Iris pigment epithelial cell (primary cell): ENCODE data around the gene LCMT1.
A peak's percentile ranks its signal among the peaks of the same experiment; 100 is the strongest.
"Not testable (repeated sequence)": the region's sequence is repeated elsewhere in the genome, so short reads cannot be mapped to it uniquely, and the experiment has no call there.

ENCODE experiments used
- DNase-seq: peaks from one replicate; pipeline ENCODE4 v3.0.0-alpha.2; 2011; ENCODE audit warnings: low read depth

The LCMT1 gene

DNA sequence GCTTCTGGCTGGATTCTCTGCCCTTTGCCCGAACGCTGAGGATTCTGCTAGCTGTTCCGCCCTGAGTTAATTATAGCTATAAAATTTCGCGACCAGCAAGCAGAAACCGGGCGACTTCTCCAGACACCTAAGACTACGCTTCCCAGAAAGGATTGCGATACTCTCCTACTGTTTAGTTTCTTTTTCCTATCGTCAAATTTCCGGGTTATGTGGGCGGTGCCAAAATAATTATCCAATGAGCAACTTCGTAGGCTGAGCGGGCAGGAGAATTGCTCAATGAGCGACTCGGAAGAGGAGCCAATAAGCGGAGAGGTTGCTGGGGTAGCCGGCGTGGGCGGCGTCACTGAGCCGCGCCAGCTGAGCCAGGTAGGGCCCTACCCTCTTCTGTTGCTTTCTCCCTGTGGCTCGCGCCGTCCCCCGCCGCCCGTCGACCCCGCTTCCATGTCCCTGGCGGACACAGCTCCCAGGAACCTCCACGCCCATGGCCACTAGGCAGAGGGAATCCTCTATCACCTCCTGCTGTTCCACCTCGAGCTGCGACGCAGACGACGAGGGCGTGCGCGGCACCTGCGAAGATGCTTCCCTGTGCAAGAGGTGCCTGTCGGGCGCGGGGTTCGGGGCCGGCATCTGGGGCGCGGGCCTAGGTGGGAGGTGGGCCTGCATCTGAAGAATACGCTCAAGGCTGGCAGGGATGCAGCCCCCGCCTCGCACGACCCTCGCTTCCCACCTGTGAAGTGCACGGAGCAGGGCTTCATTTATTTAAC is at the start of gene LCMT1:
Gene LCMT1, plus strand, starts transcription at position 340 of the 764 bp plus-strand sequence. Its CDS starts 142 bp downstream, at position 482.
- peak; percentile 98 for DNase-seq

DNA sequence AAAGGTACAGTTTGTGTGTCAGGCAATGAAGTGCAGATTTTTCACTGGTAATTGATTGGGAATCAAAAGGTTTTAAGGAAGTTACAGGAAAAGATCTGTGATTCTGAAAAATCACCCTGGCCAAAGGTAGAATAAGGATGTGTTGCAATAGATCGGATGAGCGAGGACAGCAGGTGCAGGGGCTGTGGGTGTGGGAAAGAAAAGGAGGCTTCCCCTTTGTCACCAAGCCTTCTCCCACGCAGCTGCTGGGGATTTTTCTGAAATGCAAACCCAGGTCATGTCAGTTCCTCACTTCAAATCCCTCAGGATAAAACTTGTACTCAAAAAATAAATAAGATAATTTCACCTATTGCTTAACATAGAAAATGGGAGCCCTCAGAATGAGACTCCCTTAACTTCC is 48.4 kb upstream of the LCMT1 start:
- DNase-seq = no peak

DNA sequence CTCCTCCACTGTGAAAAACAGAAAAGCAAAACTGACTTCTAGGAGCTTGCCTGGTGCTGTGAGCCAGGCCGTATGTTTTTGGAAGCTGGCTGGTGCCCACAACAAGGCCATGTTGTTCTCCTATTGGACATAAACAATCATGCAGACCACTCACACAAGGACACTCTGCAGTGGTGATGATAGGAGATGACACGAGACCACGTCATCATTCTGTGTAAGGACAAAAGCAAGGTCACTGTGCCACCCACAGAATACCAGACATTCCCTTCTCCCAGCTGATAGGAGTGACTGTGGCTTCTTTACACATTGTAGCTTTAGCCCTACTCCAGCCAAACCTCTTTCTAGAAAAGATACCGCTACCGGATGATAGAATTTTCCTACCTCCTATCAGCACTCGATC is 47.7 kb upstream of the LCMT1 start:
- DNase-seq = peak; percentile 67

DNA sequence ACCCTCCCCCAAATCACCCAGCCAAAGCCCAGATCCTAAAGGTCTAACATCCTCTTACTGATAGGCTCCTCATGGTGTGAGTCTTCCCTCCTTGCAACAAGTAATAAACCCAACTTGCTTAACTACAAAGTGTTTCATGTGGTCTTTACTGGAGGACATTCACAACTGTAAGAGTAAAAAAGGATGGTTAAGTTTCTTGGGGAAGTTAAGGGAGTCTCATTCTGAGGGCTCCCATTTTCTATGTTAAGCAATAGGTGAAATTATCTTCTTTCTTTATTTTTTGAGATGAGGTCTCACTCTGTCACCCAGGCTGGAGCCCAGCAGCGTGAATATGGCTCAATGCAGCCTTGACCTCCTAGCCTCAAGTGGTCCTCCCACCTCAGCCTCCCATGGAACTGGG is 47.3 kb upstream of the LCMT1 start:
- not testable (repeated sequence) for DNase-seq

DNA sequence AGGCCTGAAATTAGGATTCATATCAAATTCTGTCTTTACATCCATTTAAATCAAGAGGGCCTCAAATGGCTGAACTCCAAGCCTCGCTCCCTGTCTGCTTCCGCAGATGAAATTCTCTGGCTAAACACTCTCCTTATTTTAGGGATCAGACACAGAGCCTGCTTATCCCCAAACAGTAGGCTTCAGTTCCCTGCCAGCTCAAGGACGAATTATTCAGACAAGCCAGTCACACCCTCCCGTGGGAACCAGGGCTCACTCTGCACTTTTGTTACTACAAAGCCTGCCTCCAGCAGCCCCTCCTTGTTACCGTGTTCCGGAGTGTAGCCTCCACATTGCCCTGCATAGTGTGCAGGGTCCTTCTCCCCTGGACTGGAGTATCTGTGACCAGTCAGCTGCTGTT is 46.6 kb upstream of the LCMT1 start:
- peak; percentile 27 for DNase-seq

DNA sequence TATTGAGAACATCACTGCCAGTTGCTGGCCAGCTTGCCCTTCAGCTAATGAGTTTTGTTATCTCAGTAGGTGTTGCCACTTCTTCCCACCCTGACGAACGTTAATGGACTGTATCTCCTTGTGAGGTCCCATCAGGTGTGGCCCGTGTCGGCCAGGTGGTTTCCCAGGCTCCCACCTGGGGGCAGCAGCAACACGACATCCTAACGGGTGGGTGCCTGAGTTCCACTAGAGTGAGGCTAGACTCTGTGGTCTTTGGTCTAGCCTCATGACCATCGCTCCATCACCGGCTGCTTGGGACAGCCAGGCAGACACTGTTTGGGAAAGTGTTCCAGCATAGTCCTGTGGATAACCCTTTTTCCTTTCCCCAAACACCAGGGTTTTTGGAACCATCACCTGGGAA is 45.6 kb upstream of the LCMT1 start:
- DNase-seq = no peak

DNA sequence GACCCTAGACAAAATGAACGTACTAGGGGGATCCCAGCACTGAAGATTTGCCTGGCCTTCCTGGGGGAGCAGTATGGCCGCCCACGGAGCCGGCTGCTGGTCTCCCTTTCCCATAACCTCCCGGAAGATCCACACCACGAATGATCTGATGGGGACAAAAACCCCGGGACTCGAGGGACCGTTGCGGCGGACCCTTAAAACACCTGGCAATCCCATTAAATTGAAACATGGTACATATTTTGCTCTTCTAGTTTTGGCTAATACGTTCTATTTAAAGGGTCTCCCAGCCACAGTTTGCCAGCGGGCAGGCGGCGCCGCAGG is 45.2 kb upstream of the LCMT1 start:
- no peak for DNase-seq

DNA sequence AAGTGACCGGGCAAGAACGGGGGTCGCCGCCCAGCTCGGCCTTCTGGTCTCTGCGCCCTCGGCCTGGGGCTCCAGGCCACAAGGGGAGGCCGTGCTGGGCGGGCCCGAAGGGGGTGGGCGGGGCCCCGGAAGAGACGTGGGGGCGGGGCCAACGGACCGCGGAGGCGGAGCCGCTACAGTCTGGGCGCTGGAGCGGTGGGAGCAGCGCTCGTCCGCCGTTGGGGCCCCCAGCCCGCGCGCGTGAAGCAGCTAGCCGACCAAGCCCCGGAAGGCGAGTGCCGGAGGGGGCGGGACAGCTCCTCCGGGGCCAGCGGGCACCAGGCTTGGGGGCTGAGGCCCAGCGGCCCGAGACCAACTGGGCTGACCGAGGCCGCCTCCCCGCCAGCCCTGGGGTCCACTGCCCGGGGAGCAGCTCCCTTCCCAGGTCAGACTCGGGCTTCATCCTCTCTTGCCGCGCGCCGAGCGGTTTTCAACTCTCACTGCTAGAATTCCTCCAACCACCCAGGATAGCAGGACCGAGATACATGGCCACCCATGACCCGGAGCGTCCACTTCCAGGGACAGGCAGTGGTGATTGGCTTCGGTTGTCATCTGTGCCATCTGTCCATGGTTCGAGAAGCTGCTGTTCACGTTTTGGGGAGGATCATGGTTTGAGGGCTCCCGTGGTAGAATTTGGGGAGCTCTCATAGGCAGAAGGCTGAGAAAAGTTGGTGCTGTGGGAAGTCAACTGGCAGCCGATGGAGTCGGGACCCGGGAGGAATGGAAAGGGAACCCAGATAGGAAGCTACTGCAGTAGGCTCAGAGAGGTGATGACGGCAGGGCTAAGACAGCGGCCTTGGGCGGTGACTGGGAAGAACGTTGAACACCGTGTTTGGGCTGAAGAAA is 44.6 kb upstream of the LCMT1 start:
- peak; percentile 69 for DNase-seq

DNA sequence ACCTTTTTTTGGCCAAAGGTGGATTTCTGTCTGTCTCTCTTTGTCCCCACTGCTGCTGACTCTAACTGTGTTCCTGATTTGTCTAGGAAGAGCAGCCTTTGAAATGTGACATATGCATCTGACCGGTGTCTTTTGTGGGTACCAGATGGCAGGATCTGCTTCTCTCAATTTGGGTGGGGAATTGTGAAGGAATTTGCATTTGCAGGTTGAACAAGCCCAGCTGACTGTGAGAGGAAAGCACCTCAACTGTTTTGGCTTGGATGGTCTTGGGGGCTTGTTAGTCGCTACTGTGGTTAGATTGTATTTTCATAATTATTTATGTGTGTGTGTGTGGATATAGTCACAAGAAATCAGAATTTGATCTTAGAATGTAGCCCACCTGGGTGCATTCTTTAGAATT is 37.7 kb upstream of the LCMT1 start:
- no peak for DNase-seq

DNA sequence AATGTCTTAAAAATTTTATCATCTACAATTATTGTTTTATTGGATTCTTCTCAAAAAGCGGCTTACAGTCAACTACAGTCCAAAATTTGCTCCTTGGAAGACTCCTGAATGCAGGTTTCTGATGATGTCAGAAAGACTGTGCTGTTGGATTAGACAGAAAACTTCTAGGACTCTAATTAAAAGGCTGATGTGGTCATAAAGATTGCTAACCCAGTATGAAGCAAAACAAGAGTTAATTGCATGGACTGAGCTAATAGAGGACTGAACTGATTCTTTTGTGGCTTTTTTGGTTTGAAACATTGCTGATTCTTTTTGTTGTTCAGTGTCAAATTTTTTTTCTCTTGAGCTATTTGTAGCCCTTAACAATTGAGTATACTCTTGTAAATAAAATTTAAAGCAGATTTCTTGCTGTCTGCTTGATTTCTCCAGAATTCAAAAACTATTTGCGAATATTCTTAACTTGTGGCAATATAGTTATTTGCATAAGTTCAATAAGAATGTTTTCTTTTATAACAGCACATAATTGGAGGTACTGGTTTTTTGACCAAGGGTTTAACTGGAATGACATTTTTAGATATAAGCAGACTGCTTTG is 33.1 kb upstream of the LCMT1 start:
- no peak for DNase-seq

DNA sequence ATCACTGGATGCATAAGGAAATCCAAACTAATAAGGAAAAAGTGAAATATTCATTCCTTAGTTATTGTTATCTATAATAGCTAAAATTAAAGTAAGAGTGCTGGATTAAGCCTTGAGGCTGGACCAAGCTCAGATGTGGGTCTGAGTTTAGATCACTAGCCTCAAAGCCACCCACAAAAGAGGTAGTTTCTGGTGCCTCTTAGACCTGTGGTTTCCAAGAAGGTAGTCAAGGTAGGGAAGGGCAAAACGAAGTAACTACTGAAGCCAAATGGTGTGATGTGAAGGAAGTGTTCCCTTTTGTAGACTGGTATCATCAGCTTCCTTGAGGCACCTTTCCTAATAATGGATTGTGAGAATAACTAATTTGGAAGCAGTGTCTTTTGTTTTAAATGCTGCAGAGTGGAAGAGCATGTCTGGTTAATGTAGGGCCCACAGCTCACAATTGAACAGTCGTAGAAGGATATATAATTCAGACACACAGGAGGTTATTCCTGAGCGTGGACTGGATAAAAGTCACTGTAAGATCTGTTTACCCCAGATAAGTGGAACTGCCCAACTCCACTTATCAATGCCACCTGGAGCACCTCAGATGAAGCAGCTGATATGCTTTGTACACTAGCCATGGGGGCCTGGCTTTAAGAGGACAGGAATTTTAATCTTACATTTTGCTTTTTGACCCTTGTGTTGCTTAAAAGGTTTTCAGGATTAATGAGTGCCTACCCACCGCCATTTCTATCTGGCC is 31.7 kb upstream of the LCMT1 start:
- no peak for DNase-seq

DNA sequence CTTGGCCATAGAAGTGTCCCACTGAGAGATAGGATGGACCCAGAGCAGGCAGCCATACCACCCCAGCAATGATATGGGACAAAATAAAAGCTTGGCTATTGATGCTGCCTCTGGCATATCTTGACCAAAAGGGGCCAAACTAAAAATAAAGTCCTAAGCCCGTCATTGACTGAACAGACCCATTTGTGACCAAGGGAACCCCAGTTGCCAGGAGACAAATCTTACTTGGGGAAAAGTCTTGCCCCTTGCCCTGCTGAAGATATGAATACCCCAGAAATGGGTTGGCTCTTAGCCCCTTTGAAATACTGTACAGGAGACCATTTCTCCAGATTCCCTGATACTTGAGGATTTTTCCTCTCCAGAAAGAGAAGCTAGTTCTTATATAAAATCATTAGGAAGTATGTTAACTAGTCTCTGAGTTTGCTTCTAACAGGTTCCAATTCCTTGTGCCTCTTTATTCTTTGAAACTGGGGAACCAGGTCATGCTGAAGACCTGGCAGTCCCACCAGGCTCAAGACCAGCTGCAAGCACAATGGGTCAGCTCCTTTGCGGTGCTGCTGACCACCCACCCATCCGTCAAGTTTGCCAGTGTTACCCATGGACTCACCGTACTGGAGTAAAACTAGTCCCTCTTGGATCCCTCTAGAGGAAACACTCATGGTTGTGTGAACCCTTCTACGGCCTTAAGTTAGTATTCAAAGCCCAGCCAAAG is 31.0 kb upstream of the LCMT1 start:
- DNase-seq = no peak

DNA sequence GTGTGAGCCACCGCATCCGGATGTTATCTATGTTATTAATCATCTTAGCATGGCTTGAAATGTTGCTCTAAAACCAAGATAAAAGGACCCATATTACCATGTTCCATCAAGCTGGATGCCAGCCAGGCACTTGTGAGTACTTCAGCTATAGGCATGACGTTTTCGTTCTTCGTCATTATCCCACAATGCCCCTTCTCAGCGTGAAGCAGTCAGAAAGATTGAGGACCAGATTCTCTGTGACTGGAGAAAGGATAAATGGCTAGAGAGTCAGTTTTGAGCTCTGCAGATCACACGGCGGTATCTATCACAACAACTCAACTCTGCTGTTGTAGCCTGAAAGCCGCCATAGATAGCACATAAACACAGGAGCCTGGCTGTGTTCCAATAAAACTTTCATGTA is 29.8 kb upstream of the LCMT1 start:
- no peak for DNase-seq

DNA sequence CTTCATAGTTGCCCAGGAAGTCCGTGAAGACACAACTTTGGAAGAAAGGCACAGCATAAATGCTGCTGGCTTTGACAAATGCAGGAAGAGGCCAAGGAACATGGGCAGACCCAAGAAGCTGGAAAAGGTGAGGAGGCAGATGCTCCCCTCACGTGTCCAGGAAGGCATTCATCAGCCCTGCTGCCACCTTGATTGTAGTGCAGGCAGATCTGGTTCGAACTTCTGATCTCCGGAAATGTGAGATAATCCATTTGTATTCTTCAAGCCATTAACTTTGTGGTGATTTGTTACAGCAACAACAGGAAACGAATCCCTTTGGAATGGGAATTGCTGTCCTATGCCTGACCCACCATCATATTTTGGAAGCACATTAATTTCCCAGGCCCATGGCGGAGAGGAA is 28.5 kb upstream of the LCMT1 start:
- no peak for DNase-seq

DNA sequence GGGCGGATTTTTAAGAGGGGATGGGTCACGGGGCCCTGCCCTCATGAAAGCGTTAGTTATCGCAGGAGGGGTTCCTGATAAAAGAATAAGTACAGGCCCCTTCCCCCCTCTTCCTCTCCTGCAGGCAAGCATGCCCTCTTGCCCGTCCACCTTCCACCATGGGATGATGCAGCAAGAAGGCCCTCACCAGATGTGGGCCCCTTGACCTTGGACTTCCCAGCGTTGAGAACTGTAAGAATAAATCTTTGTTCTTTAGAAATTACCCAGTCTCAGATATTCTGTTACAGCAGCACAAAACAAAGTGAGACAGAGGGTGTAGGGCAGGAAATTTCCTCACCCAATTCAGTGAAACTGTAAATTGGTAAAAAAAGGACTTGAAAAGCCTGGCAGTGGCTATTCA is 27.8 kb upstream of the LCMT1 start:
- no peak for DNase-seq

DNA sequence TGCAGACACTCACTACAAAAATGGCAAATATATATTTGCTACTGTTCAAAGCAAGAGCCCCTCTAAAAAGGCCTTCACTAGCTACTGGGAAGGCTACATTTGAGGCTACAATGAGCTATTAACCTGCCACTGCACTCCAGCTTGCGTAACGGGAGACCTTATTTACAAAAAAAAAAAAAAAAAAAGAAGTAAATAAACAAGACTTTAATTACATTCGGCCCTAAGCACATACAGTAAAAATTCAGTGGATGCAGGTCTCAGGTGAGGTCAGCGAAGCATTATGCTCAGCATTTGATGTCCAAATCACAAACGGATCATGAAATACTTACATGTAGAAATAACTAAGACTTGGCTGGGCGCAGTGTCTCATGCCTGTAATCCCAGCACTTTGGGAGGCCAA is 26.7 kb upstream of the LCMT1 start:
- no peak for DNase-seq

DNA sequence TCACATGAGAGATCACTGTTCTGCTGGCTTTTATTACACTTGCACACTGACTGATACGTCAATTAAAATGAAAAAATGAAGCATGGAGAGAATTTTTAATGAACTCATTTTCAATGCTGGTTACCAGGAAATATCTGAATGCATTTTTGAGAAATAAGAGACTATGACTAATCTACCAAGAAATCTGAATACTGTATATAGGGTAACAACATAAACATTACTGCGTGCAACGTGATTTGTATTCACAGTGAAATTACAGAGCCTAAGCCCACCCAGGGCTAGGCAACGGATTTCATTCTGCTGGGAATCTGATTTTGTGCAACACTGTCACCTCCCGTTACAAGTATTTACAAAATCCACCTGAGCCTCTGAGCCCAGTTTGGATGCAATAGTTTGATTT is 23.8 kb upstream of the LCMT1 start:
- DNase-seq = no peak

DNA sequence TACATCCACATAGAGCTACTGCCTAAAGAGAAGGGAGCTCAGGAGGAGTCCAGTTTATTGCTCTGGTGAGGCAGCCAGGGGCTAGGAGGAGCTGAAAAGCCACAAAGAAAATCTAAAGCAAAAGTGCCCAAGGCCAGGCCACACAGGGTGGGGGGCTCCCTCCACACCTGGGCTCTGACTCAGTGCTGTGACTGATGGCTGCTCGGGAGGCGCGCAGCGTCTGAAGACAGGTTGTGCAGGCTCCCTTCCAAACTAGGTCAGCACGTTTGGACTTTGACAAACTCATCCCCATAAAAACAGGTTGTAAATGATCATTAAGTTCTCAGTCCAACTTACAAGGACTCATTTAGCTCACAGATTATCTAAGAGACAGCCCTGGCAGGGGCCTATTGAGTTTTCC is 22.2 kb upstream of the LCMT1 start:
- no peak for DNase-seq

DNA sequence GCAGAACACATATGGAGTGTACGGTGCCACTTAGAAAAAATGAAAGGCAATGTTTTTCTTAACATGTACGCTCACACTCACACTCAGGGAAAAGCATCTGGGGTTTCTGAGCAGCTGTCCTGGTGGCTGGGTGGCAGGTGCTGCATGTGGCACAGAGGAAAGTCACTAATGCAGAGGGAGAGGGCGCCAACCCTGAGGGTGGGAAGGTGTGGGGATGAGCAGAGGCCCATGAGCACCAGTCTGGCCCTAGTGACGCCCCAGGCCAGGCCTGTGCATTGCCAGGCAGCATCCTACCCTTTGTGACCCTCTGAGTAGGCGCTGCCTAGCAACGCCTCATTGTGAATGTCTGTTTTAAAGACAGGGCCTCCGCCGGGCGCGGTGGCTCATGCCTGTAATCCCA is 19.1 kb upstream of the LCMT1 start:
- no peak for DNase-seq

DNA sequence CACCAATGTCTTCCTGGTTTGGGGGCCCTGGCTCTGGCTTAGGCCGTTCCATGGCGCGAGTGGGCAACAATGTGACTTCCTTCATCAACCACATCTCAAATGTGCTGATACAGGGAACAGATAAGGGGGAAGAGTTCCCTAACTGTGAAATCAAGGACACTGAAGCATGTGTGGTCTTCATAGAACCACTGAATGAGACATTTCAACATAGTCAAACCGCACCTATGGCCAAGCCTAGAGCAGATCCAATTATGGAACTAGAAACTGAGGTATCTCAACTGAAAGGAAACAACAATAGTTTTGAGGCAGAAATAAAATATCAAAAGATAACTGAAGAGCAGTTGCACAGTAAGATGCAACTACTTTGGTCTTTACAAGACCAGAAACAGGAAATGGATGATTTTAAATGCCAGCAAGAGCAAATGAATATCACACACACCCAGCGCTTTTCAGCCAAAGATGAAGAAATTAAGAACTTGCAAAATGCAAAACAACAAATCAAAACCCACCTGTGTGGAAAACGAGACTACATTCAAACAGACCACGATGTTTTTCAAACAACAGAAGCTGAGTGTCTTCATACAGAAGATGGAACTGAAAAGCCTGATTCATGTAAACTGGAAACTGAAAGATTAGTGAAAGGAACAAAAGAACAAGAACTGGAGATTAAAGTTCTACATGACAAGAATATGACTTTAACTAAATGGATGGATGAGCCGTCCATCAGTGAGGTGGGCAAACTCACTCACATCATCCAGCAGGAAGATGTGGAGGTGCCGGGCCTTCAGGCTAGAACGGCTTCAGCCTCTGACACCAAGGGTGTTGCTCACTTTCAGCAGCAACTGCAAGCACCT is 18.1 kb upstream of the LCMT1 start:
- no peak for DNase-seq

DNA sequence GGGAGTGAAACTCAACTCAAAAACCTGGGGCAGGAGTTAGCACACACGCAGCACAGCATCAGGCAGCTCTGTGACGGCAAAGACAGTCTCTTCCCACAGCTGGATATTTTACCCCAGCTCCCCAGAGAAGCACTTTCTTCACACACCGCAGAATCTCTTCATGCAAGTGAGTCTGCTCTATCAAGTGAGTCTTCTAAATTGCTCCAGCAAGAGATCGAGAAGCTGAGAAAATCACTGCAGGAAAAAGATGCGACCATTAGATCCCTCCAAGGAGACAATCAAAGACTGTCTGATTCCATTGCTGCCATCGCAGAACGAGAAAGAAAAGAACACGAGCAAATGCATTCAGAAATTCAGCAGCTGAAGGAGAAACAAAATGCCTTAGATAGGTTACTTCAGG is 16.9 kb upstream of the LCMT1 start:
- DNase-seq = no peak
